K562 (cell line): Measurements from ENCODE around the gene GOLGA2. TPM values are rescaled to one million over a fixed set of nuclear protein-coding genes. Genes with fewer than 3 reads are reported as not detected.

ENCODE experiments used
- ADNP ChIP-seq: fragments of 200-800 bp; sonication (Bioruptor generic); IDR thresholded peaks from 2 replicates; pipeline ENCODE4 v1.6.1; 2016; ENCODE audit warnings: missing genetic modification characterization, missing compliant biosample characterization
- BRD4 ChIP-seq: fragments of 200-600 bp; sonication (generic); IDR thresholded peaks from 2 replicates; pipeline ENCODE4 v1.6.1; 2017; ENCODE audit warnings: inconsistent platforms
- CBX1 ChIP-seq: sonication (generic); IDR thresholded peaks from 2 replicates; pipeline ENCODE4 v1.6.1; 2016; ENCODE audit warnings: antibody characterized with exemption, low read depth, mild to moderate bottlenecking
- DMBX1 ChIP-seq: fragments of 250-450 bp; sonication (Bioruptor Pico); IDR thresholded peaks from 2 replicates; pipeline ENCODE4 v1.8.0; 2022; ENCODE audit warnings: inconsistent platforms, mild to moderate bottlenecking, moderate library complexity, borderline replicate concordance
- HNRNPLL ChIP-seq: fragments of 200-400 bp; formaldehyde crosslinking; IDR thresholded peaks from 2 replicates; pipeline ENCODE4 v1.6.1; 2017; ENCODE audit warnings: low read length, low read depth, mild to moderate bottlenecking; ENCODE audit not compliant: poor library complexity, severe bottlenecking
- KLF13 ChIP-seq: fragments of 450-650 bp; IDR thresholded peaks from 2 replicates; pipeline ENCODE4 v1.6.1; 2016; ENCODE audit warnings: missing genetic modification characterization, low read depth, mild to moderate bottlenecking, missing compliant biosample characterization, moderate library complexity, borderline replicate concordance
- MAZ ChIP-seq, 2 experiments: fragments of 450-650 bp in 1 of 2; sonication (generic) in 1 of 2; formaldehyde crosslinking; IDR thresholded peaks in 1 of 2; conservative IDR thresholded peaks in 1 of 2; 2 replicates each; pipeline versions ENCODE4 v1.4.0 to v1.5.0; 2020; ENCODE audit warnings: mild to moderate bottlenecking in 1 of 2, missing genetic modification reagents in 1 of 2
- PHB2 ChIP-seq: fragments of 450-650 bp; IDR thresholded peaks from 2 replicates; pipeline ENCODE4 v1.6.1; 2017; ENCODE audit warnings: low read depth
- POLR2AphosphoS2 ChIP-seq: IDR thresholded peaks from 2 replicates; pipeline ENCODE4 v1.6.1; 2012; ENCODE audit warnings: low read length, improper control_type of control experiment
- RBM39 ChIP-seq: fragments of 200-400 bp; formaldehyde crosslinking; optimal IDR thresholded peaks from 2 replicates; pipeline ENCODE3; 2018; ENCODE audit warnings: low read depth, low read length
- RFX1 ChIP-seq: fragments of 450-650 bp; IDR thresholded peaks from 2 replicates; pipeline ENCODE4 v1.6.1; 2016; ENCODE audit warnings: mild to moderate bottlenecking, moderate library complexity
- SMAD3 ChIP-seq: fragments of 450-650 bp; formaldehyde crosslinking; conservative IDR thresholded peaks from 2 replicates; pipeline ENCODE4 v1.4.0; 2020; ENCODE audit warnings: mild to moderate bottlenecking
- TBP ChIP-seq: optimal IDR thresholded peaks from 2 replicates; pipeline ENCODE3; 2011; ENCODE audit warnings: low read depth, low read length, improper control_type of control experiment
- TEAD1 ChIP-seq, 2 experiments: fragments of 450-650 bp in 1 of 2; sonication (generic) in 1 of 2; formaldehyde crosslinking; IDR thresholded peaks; 2 replicates each; pipeline versions ENCODE4 v1.4.0 to v1.8.0; 2020 to 2022; ENCODE audit warnings: mild to moderate bottlenecking in 2 of 2, missing genetic modification reagents in 1 of 2
- ZFP1 ChIP-seq: fragments of 450-650 bp; formaldehyde crosslinking; IDR thresholded peaks from 2 replicates; pipeline ENCODE4 v1.4.0; 2020; ENCODE audit warnings: mild to moderate bottlenecking, mixed read lengths
- ZNF140 ChIP-seq: fragments of 250-450 bp; sonication (Bioruptor Pico); IDR thresholded peaks from 2 replicates; pipeline ENCODE4 v1.8.0; 2021; ENCODE audit warnings: moderate library complexity, mild to moderate bottlenecking, inconsistent platforms
- ZNF586 ChIP-seq: fragments of 450-650 bp; formaldehyde crosslinking; conservative IDR thresholded peaks from 2 replicates; pipeline ENCODE4 v1.4.0; 2020; ENCODE audit warnings: mild to moderate bottlenecking, moderate library complexity
- polyA plus RNA-seq, 8 experiments: library from polyadenylated mRNA; depleted of rRNA in 4 of 8; stranded (reverse) in 5 of 8; unstranded in 3 of 8; fragments of >200 nt; fragmentation: Nextera tagmentation in 2 of 8; fragmentation: Illumina TruSeq in 1 of 8; extraction: Ambion mirVana in 2 of 8; extraction: Trizol in 1 of 8; gene quantifications; 2 replicates each; pipeline versions ENCODE4 v1.2.1 to v1.2.3, GENCODE V29; 2011 to 2014; ENCODE audit warnings: inconsistent platforms in 1 of 8, missing spikeins in 1 of 8
- total RNA-seq, 7 experiments: library from RNA; depleted of rRNA in 6 of 7; stranded (reverse); fragments of >200 nt in 6 of 7; fragmentation: Illumina TruSeq in 2 of 7; extraction: Trizol in 2 of 7; gene quantifications; 2 replicates each; pipeline versions ENCODE4 v1.2.1 to v1.2.3, GENCODE V29; 2011 to 2021; ENCODE audit warnings: low replicate concordance in 1 of 7
- TF ChIP-seq, protein P1 (sequence below): fragments of 450-650 bp; formaldehyde crosslinking; conservative IDR thresholded peaks from 2 replicates; pipeline ENCODE4 v1.4.0; 2022; ENCODE audit warnings: mild to moderate bottlenecking, missing genetic modification characterization
- TF ChIP-seq, protein P2 (sequence below): fragments of 150-350 bp; conservative IDR thresholded peaks from 2 replicates; pipeline ENCODE4 v1.6.1; 2014; ENCODE audit warnings: low read length
- TF ChIP-seq, protein P3 (sequence below): fragments of 250-450 bp; sonication (Bioruptor Pico); IDR thresholded peaks from 2 replicates; pipeline ENCODE4 v1.8.0; 2022; ENCODE audit warnings: moderate library complexity, mild to moderate bottlenecking, inconsistent platforms
- TF ChIP-seq, protein P4 (sequence below): sonication (generic); formaldehyde crosslinking; IDR thresholded peaks from 2 replicates; pipeline ENCODE4 v1.8.0; 2022; ENCODE audit warnings: missing genetic modification reagents, mild to moderate bottlenecking, borderline replicate concordance

GOLGA2 gene
- total and polyA plus RNA-seq, 9 of the 15 experiments (the other 6 are each of a cell fraction or from before 2014, with no cell fraction given), result 15.7 to 138 (median 76.0) TPM

DNA sequence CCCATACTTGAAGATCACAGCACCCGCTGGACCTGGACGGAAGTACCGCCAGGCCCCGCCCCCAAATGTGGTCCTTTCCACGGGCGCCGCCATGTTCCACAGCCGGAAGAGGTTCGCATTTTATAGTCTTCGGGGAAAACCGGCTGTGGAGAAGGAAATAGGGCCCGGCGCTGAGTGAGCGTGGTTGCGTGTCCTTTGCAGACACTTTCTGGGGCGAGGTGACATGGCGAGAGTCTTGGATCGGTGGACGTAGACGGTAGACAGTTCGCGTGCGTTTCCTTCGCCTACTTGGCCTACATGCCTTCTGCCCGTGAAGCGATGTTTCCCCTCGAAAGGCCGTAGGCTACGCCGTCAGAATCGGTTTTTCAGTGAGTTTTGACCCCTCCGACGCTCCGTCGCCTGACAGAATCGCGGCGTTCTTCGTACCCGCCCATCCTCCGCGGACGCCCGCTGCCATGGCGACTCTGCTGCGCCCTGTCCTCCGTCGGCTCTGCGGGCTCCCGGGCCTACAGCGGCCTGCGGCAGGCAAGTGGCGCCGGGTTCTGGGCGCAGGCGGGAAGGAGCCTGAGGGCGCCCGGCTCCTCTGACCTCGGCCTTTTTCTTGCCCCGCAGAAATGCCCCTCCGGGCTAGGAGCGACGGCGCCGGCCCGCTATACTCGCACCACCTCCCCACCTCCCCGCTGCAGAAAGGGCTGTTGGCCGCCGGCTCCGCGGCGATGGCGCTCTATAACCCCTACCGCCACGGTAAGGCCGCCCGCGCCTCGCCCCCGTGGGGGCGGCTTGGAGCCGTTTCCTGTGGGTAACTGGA, 46.8 kb upstream of the GOLGA2 start, which contains the start of the genes COQ4 and TRUB2 (continued):
- TF ChIP-seq, protein P1, sequence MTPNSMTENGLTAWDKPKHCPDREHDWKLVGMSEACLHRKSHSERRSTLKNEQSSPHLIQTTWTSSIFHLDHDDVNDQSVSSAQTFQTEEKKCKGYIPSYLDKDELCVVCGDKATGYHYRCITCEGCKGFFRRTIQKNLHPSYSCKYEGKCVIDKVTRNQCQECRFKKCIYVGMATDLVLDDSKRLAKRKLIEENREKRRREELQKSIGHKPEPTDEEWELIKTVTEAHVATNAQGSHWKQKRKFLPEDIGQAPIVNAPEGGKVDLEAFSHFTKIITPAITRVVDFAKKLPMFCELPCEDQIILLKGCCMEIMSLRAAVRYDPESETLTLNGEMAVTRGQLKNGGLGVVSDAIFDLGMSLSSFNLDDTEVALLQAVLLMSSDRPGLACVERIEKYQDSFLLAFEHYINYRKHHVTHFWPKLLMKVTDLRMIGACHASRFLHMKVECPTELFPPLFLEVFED, result peak; percentile 91
- no peak for TF ChIP-seq PHB2
- TF ChIP-seq ADNP (tag), result no peak
- peak; percentile 74; the same call in 1 of the 2 replicates for TF ChIP-seq POLR2AphosphoS2
- TF ChIP-seq CBX1, result no peak
- TF ChIP-seq, protein P2, sequence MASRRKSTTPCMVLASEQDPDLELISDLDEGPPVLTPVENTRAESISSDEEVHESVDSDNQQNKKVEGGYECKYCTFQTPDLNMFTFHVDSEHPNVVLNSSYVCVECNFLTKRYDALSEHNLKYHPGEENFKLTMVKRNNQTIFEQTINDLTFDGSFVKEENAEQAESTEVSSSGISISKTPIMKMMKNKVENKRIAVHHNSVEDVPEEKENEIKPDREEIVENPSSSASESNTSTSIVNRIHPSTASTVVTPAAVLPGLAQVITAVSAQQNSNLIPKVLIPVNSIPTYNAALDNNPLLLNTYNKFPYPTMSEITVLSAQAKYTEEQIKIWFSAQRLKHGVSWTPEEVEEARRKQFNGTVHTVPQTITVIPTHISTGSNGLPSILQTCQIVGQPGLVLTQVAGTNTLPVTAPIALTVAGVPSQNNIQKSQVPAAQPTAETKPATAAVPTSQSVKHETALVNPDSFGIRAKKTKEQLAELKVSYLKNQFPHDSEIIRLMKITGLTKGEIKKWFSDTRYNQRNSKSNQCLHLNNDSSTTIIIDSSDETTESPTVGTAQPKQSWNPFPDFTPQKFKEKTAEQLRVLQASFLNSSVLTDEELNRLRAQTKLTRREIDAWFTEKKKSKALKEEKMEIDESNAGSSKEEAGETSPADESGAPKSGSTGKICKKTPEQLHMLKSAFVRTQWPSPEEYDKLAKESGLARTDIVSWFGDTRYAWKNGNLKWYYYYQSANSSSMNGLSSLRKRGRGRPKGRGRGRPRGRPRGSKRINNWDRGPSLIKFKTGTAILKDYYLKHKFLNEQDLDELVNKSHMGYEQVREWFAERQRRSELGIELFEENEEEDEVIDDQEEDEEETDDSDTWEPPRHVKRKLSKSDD, result peak; percentile 62
- no peak for TF ChIP-seq ZFP1 (CRISPR knock-in tag)
- TF ChIP-seq RBM39, result peak; percentile 95
- TF ChIP-seq TBP, result peak; percentile 95
- TF ChIP-seq ZNF140 (CRISPR knock-in tag), result no peak; the same call in 1 of the 2 replicates
- peak; percentile 80 for TF ChIP-seq DMBX1 (CRISPR knock-in tag)
- TF ChIP-seq, protein P3, sequence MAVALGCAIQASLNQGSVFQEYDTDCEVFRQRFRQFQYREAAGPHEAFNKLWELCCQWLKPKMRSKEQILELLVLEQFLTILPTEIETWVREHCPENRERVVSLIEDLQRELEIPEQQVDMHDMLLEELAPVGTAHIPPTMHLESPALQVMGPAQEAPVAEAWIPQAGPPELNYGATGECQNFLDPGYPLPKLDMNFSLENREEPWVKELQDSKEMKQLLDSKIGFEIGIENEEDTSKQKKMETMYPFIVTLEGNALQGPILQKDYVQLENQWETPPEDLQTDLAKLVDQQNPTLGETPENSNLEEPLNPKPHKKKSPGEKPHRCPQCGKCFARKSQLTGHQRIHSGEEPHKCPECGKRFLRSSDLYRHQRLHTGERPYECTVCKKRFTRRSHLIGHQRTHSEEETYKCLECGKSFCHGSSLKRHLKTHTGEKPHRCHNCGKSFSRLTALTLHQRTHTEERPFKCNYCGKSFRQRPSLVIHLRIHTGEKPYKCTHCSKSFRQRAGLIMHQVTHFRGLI, result 0 out of 2 replicates have a peak, but pooled peaks have one; percentile 67
- TF ChIP-seq RFX1, result no peak
- TF ChIP-seq KLF13 (tag), result peak; percentile 99
- peak in 1 of 2 experiments; percentile 93; a peak in 2 of 4 replicates for TF ChIP-seq MAZ (CRISPR knock-in tag; conservative IDR thresholded peaks at IDR 0.05 in 1 of 2, IDR thresholded peaks at IDR 0.05 in 1 of 2)
- TF ChIP-seq ZNF586 (CRISPR knock-in tag), result no peak
- peak; percentile 84 for TF ChIP-seq HNRNPLL
- TF ChIP-seq, protein P4, sequence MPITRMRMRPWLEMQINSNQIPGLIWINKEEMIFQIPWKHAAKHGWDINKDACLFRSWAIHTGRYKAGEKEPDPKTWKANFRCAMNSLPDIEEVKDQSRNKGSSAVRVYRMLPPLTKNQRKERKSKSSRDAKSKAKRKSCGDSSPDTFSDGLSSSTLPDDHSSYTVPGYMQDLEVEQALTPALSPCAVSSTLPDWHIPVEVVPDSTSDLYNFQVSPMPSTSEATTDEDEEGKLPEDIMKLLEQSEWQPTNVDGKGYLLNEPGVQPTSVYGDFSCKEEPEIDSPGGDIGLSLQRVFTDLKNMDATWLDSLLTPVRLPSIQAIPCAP, result no peak
- TF ChIP-seq BRD4, result peak; percentile 90
- peak in 1 of 2 experiments; percentile 85; a peak in 1 of 4 replicates for TF ChIP-seq TEAD1 (CRISPR knock-in tag; IDR thresholded peaks at IDR 0.05)
- peak; percentile 90 for TF ChIP-seq SMAD3 (CRISPR knock-in tag)
